A549 (cell line): ENCODE measurements around the gene GMEB2. TPM values are rescaled to one million over a fixed set of nuclear protein-coding genes. Genes with fewer than 3 reads are reported as not detected.
"Not testable (repeated sequence)": the region's sequence is repeated elsewhere in the genome, so short reads cannot be mapped to it uniquely, and the experiment has no call there.

ENCODE experiments used
- ATAC-seq, 2 experiments: fragments of 200-7000 bp in 1 of 2; fragments of >200 bp in 1 of 2; cut with Nextera tagmentation in 1 of 2; cut with Tn5 transposase in 1 of 2; 3 replicates each; pipeline versions ENCODE4 v1.8.0 to v1.9.1; 2018 to 2020; ENCODE audit warnings: mild to moderate bottlenecking in 1 of 2, moderate library complexity in 1 of 2
- CTCF ChIA-PET: fragments of 300-600 bp; sonication (Branson Sonifier 250); formaldehyde crosslinking; extraction: SDS; loops from one replicate; lab custom pipeline; 2021; ENCODE audit warnings: antibody characterized with exemption, inconsistent platforms; lab: Yijun Ruan, JAX
- POLR2A ChIA-PET: fragments of 350-600 bp; formaldehyde crosslinking; extraction: SDS; loops from one replicate; lab custom pipeline; 2021; ENCODE audit warnings: antibody characterized with exemption, inconsistent platforms; lab: Yijun Ruan, JAX
- DNase-seq, 2 experiments: peaks; one replicate each; pipeline versions ENCODE4 v3.0.0 to v3.0.0-alpha.2; 2011 to 2016; ENCODE audit warnings: low read depth in 1 of 2, low spot score in 1 of 2
- FAIRE-seq: peaks from 2 replicates; lab custom pipeline; 2011; peaks lifted over from hg19 to GRCh38; lab: Jason Lieb, UNC
- H3K27ac ChIP-seq, 2 experiments: fragments of >200 bp; sonication (Bioruptor Twin); formaldehyde crosslinking; 3 replicates each; pipeline ENCODE4 v1.5.1; 2016 to 2017
- H3K4me1 ChIP-seq: fragments of >200 bp; sonication (Bioruptor Twin); formaldehyde crosslinking; 3 replicates; pipeline ENCODE4 v1.6.1; 2016
- H3K4me2 ChIP-seq: fragments of >200 bp; sonication (Bioruptor Twin); formaldehyde crosslinking; 3 replicates; pipeline ENCODE4 v1.6.1; 2016
- H3K4me3 ChIP-seq: fragments of >200 bp; sonication (Bioruptor Twin); formaldehyde crosslinking; 3 replicates; pipeline ENCODE4 v1.5.1; 2016
- H3K9me3 ChIP-seq: fragments of >200 bp; sonication (Bioruptor Twin); formaldehyde crosslinking; 3 replicates; pipeline ENCODE4 v1.6.1; 2016
- BHLHE40 ChIP-seq: IDR thresholded peaks from 2 replicates; pipeline ENCODE4 v1.6.1; 2012; ENCODE audit warnings: low read depth, low read length, inconsistent platforms
- CHD2 ChIP-seq: fragments of 150-350 bp; IDR thresholded peaks from 2 replicates; pipeline ENCODE4 v1.6.1; 2014; ENCODE audit warnings: low read length; ENCODE audit not compliant: partially characterized antibody
- FOSB ChIP-seq: fragments of 250-450 bp; sonication (Bioruptor Pico); IDR thresholded peaks from 2 replicates; pipeline ENCODE4 v1.5.0; 2020; ENCODE audit warnings: mild to moderate bottlenecking, moderate library complexity
- HEYL ChIP-seq: fragments of 250-450 bp; sonication (Bioruptor Pico); IDR thresholded peaks from 2 replicates; pipeline ENCODE4 v1.8.0; 2021; ENCODE audit warnings: mild to moderate bottlenecking, moderate library complexity
- JUN ChIP-seq, 2 experiments: fragments of >200 bp; sonication (Bioruptor Twin); formaldehyde crosslinking; IDR thresholded peaks; 2 replicates in 1 of 2; 3 replicates in 1 of 2; pipeline ENCODE4 v1.6.1; 2016 to 2017
- JUNB ChIP-seq: fragments of >200 bp; sonication (Bioruptor Twin); formaldehyde crosslinking; IDR thresholded peaks from 2 replicates; pipeline ENCODE4 v1.6.1; 2016
- MYC ChIP-seq: IDR thresholded peaks from 2 replicates; pipeline ENCODE4 v1.6.1; 2012; ENCODE audit warnings: mild to moderate bottlenecking, inconsistent platforms, low read length, improper control_type of control experiment, borderline replicate concordance
- NR3C1 ChIP-seq: fragments of >200 bp; sonication (Bioruptor Twin); formaldehyde crosslinking; IDR thresholded peaks from 3 replicates; pipeline ENCODE4 v1.6.1; 2017
- TFCP2L1 ChIP-seq: fragments of 250-450 bp; sonication (Bioruptor Pico); IDR thresholded peaks from 2 replicates; pipeline ENCODE4 v1.5.0; 2021; ENCODE audit warnings: mild to moderate bottlenecking
- ZFP36 ChIP-seq: fragments of 450-650 bp; IDR thresholded peaks from 2 replicates; pipeline ENCODE4 v1.6.1; 2014; ENCODE audit warnings: borderline replicate concordance; ENCODE audit not compliant: partially characterized antibody
- WGBS: methylation state at CpG from one replicate; pipeline ENCODE4 v1.1.6; 2017; ENCODE audit errors: missing lambda C conversion rate; 5-methylcytosine and 5-hydroxymethylcytosine counted together
- polyA plus RNA-seq, 4 experiments: library from polyadenylated mRNA; depleted of rRNA in 3 of 4; stranded (reverse); fragments of >200 nt; fragmentation: RNase III in 1 of 4; extraction: RNeasy Plus Mini Kit Qiagen cat#74134 plus additional on column Dnase treatment in 1 of 4; gene quantifications; 2 replicates in 3 of 4; 3 replicates in 1 of 4; pipeline ENCODE4 v1.2.3, GENCODE V29; 2011 to 2017
- TF ChIP-seq, protein P1 (sequence below): fragments of >200 bp; sonication (Bioruptor Twin); formaldehyde crosslinking; IDR thresholded peaks from 3 replicates; pipeline ENCODE4 v1.5.1; 2016
- TF ChIP-seq, protein P2 (sequence below): fragments of 250-450 bp; sonication (Bioruptor Pico); IDR thresholded peaks from 2 replicates; pipeline ENCODE4 v1.5.0; 2020; ENCODE audit warnings: low read depth, mild to moderate bottlenecking, moderate library complexity
- TF ChIP-seq, protein P3 (sequence below): fragments of 150-350 bp; IDR thresholded peaks from 2 replicates; pipeline ENCODE4 v1.6.1; 2014; ENCODE audit warnings: low read depth, mild to moderate bottlenecking, low read length
- TF ChIP-seq, protein P4 (sequence below): IDR thresholded peaks from 2 replicates; pipeline ENCODE4 v1.6.1; 2012; ENCODE audit warnings: low read depth, borderline replicate concordance
- TF ChIP-seq, protein P5 (sequence below): fragments of 450-650 bp; IDR thresholded peaks from 2 replicates; pipeline ENCODE4 v1.6.1; 2014; ENCODE audit warnings: antibody characterized with exemption
- TF ChIP-seq, protein P6 (sequence below): IDR thresholded peaks from 2 replicates; pipeline ENCODE4 v1.6.1; 2012
- TF ChIP-seq, protein P7 (sequence below): fragments of >200 bp; sonication (Bioruptor Twin); formaldehyde crosslinking; IDR thresholded peaks from 3 replicates; pipeline ENCODE4 v1.6.1; 2016

Gene GMEB2
- polyA plus RNA-seq, 2 of the 4 experiments (the other 2 are of a cell fraction) = 6.5 to 6.8 TPM

DNA sequence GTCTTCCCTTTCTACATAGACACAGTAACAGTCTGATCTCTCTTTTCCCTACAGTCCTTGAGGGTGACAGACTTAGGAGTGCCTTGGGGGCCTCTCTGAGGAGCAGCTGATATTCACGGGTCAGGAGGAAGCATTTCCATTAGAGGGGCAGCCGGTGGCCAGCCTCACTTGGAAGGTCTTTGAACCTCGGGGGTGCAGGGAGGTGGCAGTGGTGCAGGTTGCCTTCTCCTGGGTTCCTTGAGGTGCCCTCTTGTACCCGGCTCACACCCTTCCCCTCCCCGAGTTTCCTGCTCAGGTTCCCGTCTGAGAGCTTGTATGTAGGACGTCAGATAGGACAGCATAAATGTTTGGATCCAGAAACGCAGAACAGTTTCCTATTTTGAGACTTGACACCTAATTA, 33.7 kb upstream of the GMEB2 start (continued):
- TF ChIP-seq, protein P1, sequence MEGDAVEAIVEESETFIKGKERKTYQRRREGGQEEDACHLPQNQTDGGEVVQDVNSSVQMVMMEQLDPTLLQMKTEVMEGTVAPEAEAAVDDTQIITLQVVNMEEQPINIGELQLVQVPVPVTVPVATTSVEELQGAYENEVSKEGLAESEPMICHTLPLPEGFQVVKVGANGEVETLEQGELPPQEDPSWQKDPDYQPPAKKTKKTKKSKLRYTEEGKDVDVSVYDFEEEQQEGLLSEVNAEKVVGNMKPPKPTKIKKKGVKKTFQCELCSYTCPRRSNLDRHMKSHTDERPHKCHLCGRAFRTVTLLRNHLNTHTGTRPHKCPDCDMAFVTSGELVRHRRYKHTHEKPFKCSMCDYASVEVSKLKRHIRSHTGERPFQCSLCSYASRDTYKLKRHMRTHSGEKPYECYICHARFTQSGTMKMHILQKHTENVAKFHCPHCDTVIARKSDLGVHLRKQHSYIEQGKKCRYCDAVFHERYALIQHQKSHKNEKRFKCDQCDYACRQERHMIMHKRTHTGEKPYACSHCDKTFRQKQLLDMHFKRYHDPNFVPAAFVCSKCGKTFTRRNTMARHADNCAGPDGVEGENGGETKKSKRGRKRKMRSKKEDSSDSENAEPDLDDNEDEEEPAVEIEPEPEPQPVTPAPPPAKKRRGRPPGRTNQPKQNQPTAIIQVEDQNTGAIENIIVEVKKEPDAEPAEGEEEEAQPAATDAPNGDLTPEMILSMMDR = no peak
- TF ChIP-seq, protein P2, sequence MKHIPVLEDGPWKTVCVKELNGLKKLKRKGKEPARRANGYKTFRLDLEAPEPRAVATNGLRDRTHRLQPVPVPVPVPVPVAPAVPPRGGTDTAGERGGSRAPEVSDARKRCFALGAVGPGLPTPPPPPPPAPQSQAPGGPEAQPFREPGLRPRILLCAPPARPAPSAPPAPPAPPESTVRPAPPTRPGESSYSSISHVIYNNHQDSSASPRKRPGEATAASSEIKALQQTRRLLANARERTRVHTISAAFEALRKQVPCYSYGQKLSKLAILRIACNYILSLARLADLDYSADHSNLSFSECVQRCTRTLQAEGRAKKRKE = no peak
- TF ChIP-seq, protein P3, sequence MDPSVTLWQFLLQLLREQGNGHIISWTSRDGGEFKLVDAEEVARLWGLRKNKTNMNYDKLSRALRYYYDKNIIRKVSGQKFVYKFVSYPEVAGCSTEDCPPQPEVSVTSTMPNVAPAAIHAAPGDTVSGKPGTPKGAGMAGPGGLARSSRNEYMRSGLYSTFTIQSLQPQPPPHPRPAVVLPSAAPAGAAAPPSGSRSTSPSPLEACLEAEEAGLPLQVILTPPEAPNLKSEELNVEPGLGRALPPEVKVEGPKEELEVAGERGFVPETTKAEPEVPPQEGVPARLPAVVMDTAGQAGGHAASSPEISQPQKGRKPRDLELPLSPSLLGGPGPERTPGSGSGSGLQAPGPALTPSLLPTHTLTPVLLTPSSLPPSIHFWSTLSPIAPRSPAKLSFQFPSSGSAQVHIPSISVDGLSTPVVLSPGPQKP = no peak
- TF ChIP-seq, protein P4, sequence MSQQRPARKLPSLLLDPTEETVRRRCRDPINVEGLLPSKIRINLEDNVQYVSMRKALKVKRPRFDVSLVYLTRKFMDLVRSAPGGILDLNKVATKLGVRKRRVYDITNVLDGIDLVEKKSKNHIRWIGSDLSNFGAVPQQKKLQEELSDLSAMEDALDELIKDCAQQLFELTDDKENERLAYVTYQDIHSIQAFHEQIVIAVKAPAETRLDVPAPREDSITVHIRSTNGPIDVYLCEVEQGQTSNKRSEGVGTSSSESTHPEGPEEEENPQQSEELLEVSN = no peak

DNA sequence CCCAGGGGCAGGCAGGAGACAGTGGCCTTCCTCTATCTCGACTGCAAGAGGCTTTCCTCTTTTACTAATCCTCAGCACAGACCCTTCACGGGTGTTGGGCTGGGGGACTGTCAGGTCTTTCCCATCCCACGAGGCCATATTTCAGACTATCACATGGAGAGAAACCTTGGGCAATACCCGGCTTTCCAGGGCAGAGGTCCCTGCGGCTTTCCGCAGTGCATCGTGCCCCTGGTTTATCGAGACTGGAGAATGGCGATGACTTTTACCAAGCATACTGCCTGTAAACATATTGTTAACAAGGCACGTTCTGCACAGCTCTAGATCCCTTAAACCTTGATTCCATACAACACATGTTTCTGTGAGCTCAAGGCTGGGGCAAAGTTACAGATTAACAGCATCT, 33.3 kb upstream of the GMEB2 start:
- 83% methylated on average over 10 of the region's 10 CpGs for WGBS
- H3K4me3 ChIP-seq, FAIRE-seq, H3K9me3 ChIP-seq, DNase-seq, POLR2A ChIA-PET, H3K4me2 ChIP-seq, H3K27ac ChIP-seq, H3K4me1 ChIP-seq, ATAC-seq: not testable (repeated sequence)
- CTCF ChIA-PET = interaction anchor here (2.2 to 2.7 kb wide), 2 partner anchors 21 to 122 kb away, joined by 8 to 9 read pairs; partner anchors contain the start of gene PTK6

DNA sequence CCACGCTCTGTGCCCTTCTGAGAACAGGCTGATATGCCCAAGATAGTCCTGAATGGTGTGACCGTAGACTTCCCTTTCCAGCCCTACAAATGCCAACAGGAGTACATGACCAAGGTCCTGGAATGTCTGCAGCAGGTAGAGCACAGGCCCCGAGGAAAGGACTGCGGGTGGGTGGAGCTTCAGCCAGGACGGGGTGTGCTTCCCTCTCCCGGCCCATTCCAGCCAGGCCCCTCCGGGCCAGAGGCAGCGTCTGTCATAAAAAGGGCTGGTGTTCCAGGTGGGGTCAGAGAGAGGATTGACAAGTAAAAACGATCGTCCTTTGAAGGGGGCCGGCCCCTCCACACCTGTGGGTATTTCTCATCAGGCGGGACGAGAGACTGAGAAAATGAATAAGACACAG, 32.5 kb upstream of the GMEB2 start:
- Histone ChIP-seq H3K9me3 (no peaks in the 10 kb centered on the region), H3K4me1 (peaks cover 6% of the 10 kb centered on the region; the same call in 2 of the 3 replicates), H3K4me2 (peak overlapping the region; percentile 90), H3K4me3 (peak overlapping the region; percentile 74), H3K27ac (peak overlapping the region; percentile 83 to 93; a peak in 4 of 6 replicates)
- ChIA-PET POLR2A (no interaction called here), CTCF (interaction anchor here (2.0 kb wide), 1 partner anchor 121 kb away, joined by 7 read pairs; no protein-coding TSS in a partner anchor)
- ATAC-seq (no peak), FAIRE-seq (no peak), DNase-seq (no peak)
- 79% methylated on average over 13 of the region's 13 CpGs for WGBS
- TF ChIP-seq, protein P5, sequence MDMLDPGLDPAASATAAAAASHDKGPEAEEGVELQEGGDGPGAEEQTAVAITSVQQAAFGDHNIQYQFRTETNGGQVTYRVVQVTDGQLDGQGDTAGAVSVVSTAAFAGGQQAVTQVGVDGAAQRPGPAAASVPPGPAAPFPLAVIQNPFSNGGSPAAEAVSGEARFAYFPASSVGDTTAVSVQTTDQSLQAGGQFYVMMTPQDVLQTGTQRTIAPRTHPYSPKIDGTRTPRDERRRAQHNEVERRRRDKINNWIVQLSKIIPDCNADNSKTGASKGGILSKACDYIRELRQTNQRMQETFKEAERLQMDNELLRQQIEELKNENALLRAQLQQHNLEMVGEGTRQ = no peak
- TF ChIP-seq JUNB = no peak

DNA sequence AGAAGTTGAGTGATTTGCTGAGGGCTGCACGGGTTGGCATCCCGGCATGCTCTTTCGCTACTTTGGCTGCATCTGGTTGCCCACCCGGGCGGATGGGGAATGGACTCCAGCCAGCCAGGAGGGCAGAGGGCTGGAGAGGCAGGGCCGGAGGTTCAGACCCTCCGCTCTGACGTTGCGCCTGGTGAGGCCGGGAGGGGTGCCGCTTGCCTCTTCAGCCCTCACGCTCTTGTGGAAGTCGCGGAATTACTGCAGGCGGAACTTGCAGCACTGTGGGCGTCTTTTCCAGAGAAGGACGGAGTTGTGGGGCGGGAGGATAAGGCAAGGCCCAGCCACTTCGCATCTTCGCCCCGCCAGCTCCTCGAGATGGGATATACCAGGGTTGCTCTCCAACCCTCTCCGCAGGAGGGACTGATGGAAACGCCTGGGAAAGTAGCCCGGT, 31.9 kb upstream of the GMEB2 start:
- peak overlapping the region; percentile 74 for H3K4me3 ChIP-seq
- no peaks in the 10 kb centered on the region for H3K9me3 ChIP-seq
- peaks cover 6% of the 10 kb centered on the region; the same call in 2 of the 3 replicates for H3K4me1 ChIP-seq
- peak; percentile 51 to 53 for ATAC-seq
- ChIA-PET POLR2A (interaction anchor here (0.8 to 1.2 kb wide), 5 partner anchors 17 to 90 kb away, joined by 3 to 9 read pairs (median 5); partner anchors contain the start of genes ARFRP1, GMEB2 and ZGPAT), CTCF (interaction anchor here (1.2 to 2.0 kb wide), 2 partner anchors 30 to 121 kb away, joined by 4 to 7 read pairs; no protein-coding TSS in a partner anchor)
- TF ChIP-seq, protein P6, sequence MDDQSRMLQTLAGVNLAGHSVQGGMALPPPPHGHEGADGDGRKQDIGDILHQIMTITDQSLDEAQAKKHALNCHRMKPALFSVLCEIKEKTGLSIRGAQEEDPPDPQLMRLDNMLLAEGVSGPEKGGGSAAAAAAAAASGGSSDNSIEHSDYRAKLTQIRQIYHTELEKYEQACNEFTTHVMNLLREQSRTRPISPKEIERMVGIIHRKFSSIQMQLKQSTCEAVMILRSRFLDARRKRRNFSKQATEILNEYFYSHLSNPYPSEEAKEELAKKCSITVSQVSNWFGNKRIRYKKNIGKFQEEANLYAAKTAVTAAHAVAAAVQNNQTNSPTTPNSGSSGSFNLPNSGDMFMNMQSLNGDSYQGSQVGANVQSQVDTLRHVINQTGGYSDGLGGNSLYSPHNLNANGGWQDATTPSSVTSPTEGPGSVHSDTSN = no peak
- no peak for TF ChIP-seq HEYL (CRISPR knock-in tag)
- TF ChIP-seq CHD2 = no peak
- TF ChIP-seq MYC = no peak
- no peak for TF ChIP-seq BHLHE40
- TF ChIP-seq NR3C1 = no peak
- TF ChIP-seq ZFP36 = no peak
- no peak for TF ChIP-seq FOSB (CRISPR knock-in tag)
- TF ChIP-seq, protein P7, sequence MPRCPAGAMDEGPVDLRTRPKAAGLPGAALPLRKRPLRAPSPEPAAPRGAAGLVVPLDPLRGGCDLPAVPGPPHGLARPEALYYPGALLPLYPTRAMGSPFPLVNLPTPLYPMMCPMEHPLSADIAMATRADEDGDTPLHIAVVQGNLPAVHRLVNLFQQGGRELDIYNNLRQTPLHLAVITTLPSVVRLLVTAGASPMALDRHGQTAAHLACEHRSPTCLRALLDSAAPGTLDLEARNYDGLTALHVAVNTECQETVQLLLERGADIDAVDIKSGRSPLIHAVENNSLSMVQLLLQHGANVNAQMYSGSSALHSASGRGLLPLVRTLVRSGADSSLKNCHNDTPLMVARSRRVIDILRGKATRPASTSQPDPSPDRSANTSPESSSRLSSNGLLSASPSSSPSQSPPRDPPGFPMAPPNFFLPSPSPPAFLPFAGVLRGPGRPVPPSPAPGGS = no peak
- no peak for TF ChIP-seq TFCP2L1 (CRISPR knock-in tag)
- no peak for TF ChIP-seq JUN (IDR thresholded peaks at IDR 0.05)
- H3K4me2 ChIP-seq = peak overlapping the region; percentile 90
- H3K27ac ChIP-seq = peak overlapping the region; percentile 83 to 93
- no peak for FAIRE-seq
- 5% methylated on average over 24 of the region's 25 CpGs for WGBS
- no peak for DNase-seq
